A673 (cell line): Measurements from ENCODE around the gene MAP2.

Source experiments
- CTCF ChIP-seq: fragments of 300-800, 200-600 bp; sonication (generic); conservative IDR thresholded peaks from 2 replicates; pipeline ENCODE4 v1.5.1; 2017; ENCODE audit warnings: low read depth, mild to moderate bottlenecking, antibody characterized with exemption, low read length, moderate library complexity, mixed read lengths
- EZH2 ChIP-seq: fragments of 200-600 bp; sonication (generic); IDR thresholded peaks from 2 replicates; pipeline ENCODE4 v1.6.1; 2017; ENCODE audit warnings: borderline replicate concordance, low read depth, mild to moderate bottlenecking, mixed read lengths, antibody characterized with exemption, low read length; ENCODE audit not compliant: poor library complexity, severe bottlenecking

GRCh38 chr2:209469481-209469880 is 45.6 kb downstream of the MAP2 start:
- no peak for TF ChIP-seq CTCF
- TF ChIP-seq EZH2, result no peak
